GM19395 (cell line): ENCODE data around the gene EQTN.
A peak's percentile ranks its signal among the peaks of the same experiment; 100 is the strongest.
"Not testable (repeated sequence)": the region's sequence is repeated elsewhere in the genome, so short reads cannot be mapped to it uniquely, and the experiment has no call there.

Experiments used
- ATAC-seq: cut with Tn5 transposase; IDR thresholded peaks from one replicate; pipeline ENCODE4 v1.9.1; 2021; ENCODE audit warnings: mild to moderate bottlenecking, moderate library complexity; ENCODE audit not compliant: unreplicated experiment

The EQTN gene

GRCh38 chr9:27303219-27303618 lies 6.3 kb upstream of the EQTN start:
- ATAC-seq = no peak

GRCh38 chr9:27293996-27294395 lies 3.0 kb downstream of the EQTN start:
- ATAC-seq = no peak

GRCh38 chr9:27292659-27293405 lies 4.1 kb downstream of the EQTN start:
- no peak for ATAC-seq

GRCh38 chr9:27291292-27291691 lies 5.7 kb downstream of the EQTN start:
- no peak for ATAC-seq

- no peak for ATAC-seq
These were observed 14.7 kb downstream of the EQTN start for GRCh38 chr9:27282269-27282668.

- no peak for ATAC-seq
These were observed 16.1 kb downstream of the EQTN start for GRCh38 chr9:27280860-27281259.

GRCh38 chr9:27280249-27280648 lies 16.7 kb downstream of the EQTN start:
- no peak for ATAC-seq

GRCh38 chr9:27279611-27280010 lies 17.3 kb downstream of the EQTN start:
- no peak for ATAC-seq

- ATAC-seq = no peak
These were observed 18.6 kb downstream of the EQTN start for GRCh38 chr9:27278374-27278773.

- ATAC-seq = no peak
These were observed 20.5 kb downstream of the EQTN start for GRCh38 chr9:27276193-27277030.

- no peak for ATAC-seq
These were observed 23.8 kb downstream of the EQTN start for GRCh38 chr9:27273186-27273585.

- ATAC-seq = no peak
These were observed 24.8 kb downstream of the EQTN start for GRCh38 chr9:27272103-27272502.

- ATAC-seq = no peak
These were observed 35.3 kb downstream of the EQTN start for GRCh38 chr9:27261517-27262211.

GRCh38 chr9:27260789-27261516 lies 36.0 kb downstream of the EQTN start:
- ATAC-seq = no peak

GRCh38 chr9:27258662-27259061 lies 38.3 kb downstream of the EQTN start:
- no peak for ATAC-seq

GRCh38 chr9:27248702-27249101 lies 48.2 kb downstream of the EQTN start:
- no peak for ATAC-seq

GRCh38 chr9:27247756-27248155 lies 49.2 kb downstream of the EQTN start:
- ATAC-seq = peak; percentile 82

- ATAC-seq = not testable (repeated sequence)
These were observed 57.3 kb downstream of the EQTN start for GRCh38 chr9:27239648-27240047.
